Retinal pigment epithelial cell (primary cell): ENCODE measurements around the gene UNG.

ENCODE experiments used
- DNase-seq: peaks from one replicate; pipeline ENCODE4 v3.0.0-alpha.2; 2010; ENCODE audit warnings: low read depth
- H3K4me3 ChIP-seq: 2 replicates; pipeline ENCODE4 v1.5.1; 2011; ENCODE audit warnings: mild to moderate bottlenecking, low read length, control low read depth, moderate library complexity
- CTCF ChIP-seq: conservative IDR thresholded peaks from 2 replicates; pipeline ENCODE4 v1.5.1; 2011; ENCODE audit warnings: low read depth, low read length, control low read depth, inconsistent platforms

The UNG gene

GRCh38 chr12:109131154-109132050 lies 34.0 kb downstream of the UNG start:
- no peak for DNase-seq
- TF ChIP-seq CTCF = no peak

GRCh38 chr12:109134186-109134917 lies 37.0 kb downstream of the UNG start:
- DNase-seq = no peak
- TF ChIP-seq CTCF = peak; percentile 78
- no peak overlapping the region for H3K4me3 ChIP-seq

More at GRCh38 chr12:109131154-109132050, 34.0 kb downstream of the UNG start:
- H3K4me3 ChIP-seq = no peak overlapping the region

- no peak overlapping the region for H3K4me3 ChIP-seq
- no peak for DNase-seq
- TF ChIP-seq CTCF = no peak
Observed at GRCh38 chr12:109137055-109137454, 39.7 kb downstream of the UNG start.

- DNase-seq = no peak
- H3K4me3 ChIP-seq = no peak overlapping the region
- TF ChIP-seq CTCF = no peak
Observed at GRCh38 chr12:109139360-109139759, 42.0 kb downstream of the UNG start.

GRCh38 chr12:109139791-109140190 lies 42.4 kb downstream of the UNG start:
- no peak for DNase-seq
- no peak overlapping the region for H3K4me3 ChIP-seq
- TF ChIP-seq CTCF = no peak

- H3K4me3 ChIP-seq = no peak overlapping the region
- no peak for TF ChIP-seq CTCF
- no peak for DNase-seq
Observed at GRCh38 chr12:109140560-109140959, 43.2 kb downstream of the UNG start.
